Lower leg skin (tissue), 4 donors: ENCODE results near the gene DMAP1. TPM values are rescaled to one million over a fixed set of nuclear protein-coding genes. Genes with fewer than 3 reads are reported as not detected.

Source experiments
- DNase-seq, 2 donors: peaks; one replicate each; pipeline ENCODE4 v3.0.0-alpha.2; 2019; ENCODE audit warnings: low spot score in 2 of 2
- H3K4me3 ChIP-seq: fragments of 200-600 bp; sonication (generic); 2 replicates; pipeline ENCODE4 v1.5.1; 2017; ENCODE audit warnings: mild to moderate bottlenecking, low read depth; ENCODE audit not compliant: poor library complexity, severe bottlenecking
- POLR2A ChIP-seq, 2 donors: fragments of 450-650 bp; IDR thresholded peaks; one replicate each; pipeline ENCODE4 v1.6.1; 2016 to 2017; ENCODE audit warnings: antibody characterized with exemption in 2 of 2, mild to moderate bottlenecking in 1 of 2, moderate library complexity in 1 of 2
- WGBS, 2 donors: methylation state at CpG; one replicate each; pipeline ENCODE4 v1.1.5; 2018; 5-methylcytosine and 5-hydroxymethylcytosine counted together
- intact Hi-C: fragments of 100-400 bp; cut with DNase I; formaldehyde crosslinking; loops from one replicate; pipeline ENCODE4 v1.15.0; 2023; ENCODE audit warnings: low total_unique reads
- total RNA-seq, 4 donors: library from RNA; depleted of rRNA; stranded (reverse); fragments of >200 nt; gene quantifications; one replicate each; pipeline ENCODE4 v1.1.0, GENCODE V29; 2016
- TF ChIP-seq, protein P1 (sequence below), 3 donors: fragments of 450-650 bp; IDR thresholded peaks; one replicate each; pipeline ENCODE4 v1.5.1; 2016; ENCODE audit warnings: antibody characterized with exemption in 3 of 3, mild to moderate bottlenecking in 3 of 3, moderate library complexity in 2 of 3

The DMAP1 gene
- total RNA-seq, 4 donors from 2014 or later = 37.1 to 46.9 (median 39.8) TPM

DNA sequence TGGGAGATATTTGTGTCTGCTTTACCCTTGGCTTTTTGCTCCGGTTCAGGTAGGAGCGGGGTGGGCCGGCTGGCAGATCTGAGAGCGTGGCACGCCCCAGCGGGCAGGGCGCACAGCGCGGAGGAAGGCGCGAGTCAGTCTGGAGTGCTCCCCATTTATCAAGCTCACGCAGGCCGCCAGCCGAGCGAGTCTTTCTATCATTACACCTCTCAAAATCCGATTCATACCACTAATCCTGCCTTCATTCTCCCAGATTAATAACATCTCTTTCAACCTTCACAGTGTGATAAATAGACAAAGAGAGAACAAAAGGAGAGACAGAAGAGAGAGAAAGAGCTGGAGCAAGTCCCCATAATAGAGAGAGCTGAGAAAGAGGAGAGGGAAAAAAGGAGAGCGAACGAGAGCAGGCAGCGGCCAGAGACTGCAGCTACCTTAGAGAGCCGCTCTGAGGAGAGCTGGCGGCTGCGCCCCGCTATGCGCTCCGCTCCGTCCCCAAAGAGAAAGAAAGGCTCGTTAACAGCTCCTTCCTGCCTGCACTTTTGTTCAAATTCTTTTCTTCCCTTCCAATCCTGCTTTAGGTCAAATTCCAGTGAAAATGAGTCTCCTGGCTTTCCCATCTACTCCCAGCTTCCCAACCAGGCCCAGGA, 48.0 kb downstream of the DMAP1 start:
- 53 to 78% methylated on average over 27 of the region's 27 CpGs for WGBS, 2 donors
- TF ChIP-seq, protein P1, sequence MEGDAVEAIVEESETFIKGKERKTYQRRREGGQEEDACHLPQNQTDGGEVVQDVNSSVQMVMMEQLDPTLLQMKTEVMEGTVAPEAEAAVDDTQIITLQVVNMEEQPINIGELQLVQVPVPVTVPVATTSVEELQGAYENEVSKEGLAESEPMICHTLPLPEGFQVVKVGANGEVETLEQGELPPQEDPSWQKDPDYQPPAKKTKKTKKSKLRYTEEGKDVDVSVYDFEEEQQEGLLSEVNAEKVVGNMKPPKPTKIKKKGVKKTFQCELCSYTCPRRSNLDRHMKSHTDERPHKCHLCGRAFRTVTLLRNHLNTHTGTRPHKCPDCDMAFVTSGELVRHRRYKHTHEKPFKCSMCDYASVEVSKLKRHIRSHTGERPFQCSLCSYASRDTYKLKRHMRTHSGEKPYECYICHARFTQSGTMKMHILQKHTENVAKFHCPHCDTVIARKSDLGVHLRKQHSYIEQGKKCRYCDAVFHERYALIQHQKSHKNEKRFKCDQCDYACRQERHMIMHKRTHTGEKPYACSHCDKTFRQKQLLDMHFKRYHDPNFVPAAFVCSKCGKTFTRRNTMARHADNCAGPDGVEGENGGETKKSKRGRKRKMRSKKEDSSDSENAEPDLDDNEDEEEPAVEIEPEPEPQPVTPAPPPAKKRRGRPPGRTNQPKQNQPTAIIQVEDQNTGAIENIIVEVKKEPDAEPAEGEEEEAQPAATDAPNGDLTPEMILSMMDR (IDR thresholded peaks at IDR 0.05) = no peak
- intact Hi-C loops = no loop called here
- DNase-seq = no peak
- H3K4me3 ChIP-seq = no peak overlapping the region

GRCh38 chr1:44261962-44262361, 48.7 kb downstream of the DMAP1 start:
- intact Hi-C loops = no loop called here
- no peak for DNase-seq
- no peak overlapping the region for H3K4me3 ChIP-seq
- 47 to 70% methylated on average over 5 of the region's 5 CpGs for WGBS, 2 donors
- TF ChIP-seq, protein P1 (IDR thresholded peaks at IDR 0.05) = no peak
- TF ChIP-seq POLR2A (IDR thresholded peaks at IDR 0.05) = no peak

GRCh38 chr1:44262414-44262813, 49.1 kb downstream of the DMAP1 start:
- no peak for DNase-seq
- intact Hi-C loops = no loop called here
- TF ChIP-seq POLR2A (IDR thresholded peaks at IDR 0.05) = no peak
- TF ChIP-seq, protein P1 (IDR thresholded peaks at IDR 0.05) = no peak
- no peak overlapping the region for H3K4me3 ChIP-seq
- WGBS, 2 donors = 76 to 90% methylated on average over 6 of the region's 6 CpGs

- intact Hi-C loops = no loop called here
- TF ChIP-seq, protein P1 (IDR thresholded peaks at IDR 0.05) = no peak
- TF ChIP-seq POLR2A (IDR thresholded peaks at IDR 0.05) = no peak
- 87 to 97% methylated on average over 4 of the region's 4 CpGs for WGBS, 2 donors
These were observed 49.7 kb downstream of the DMAP1 start for GRCh38 chr1:44262816-44263567.

GRCh38 chr1:44263568-44264450, 50.5 kb downstream of the DMAP1 start:
- no peak overlapping the region for H3K4me3 ChIP-seq
- intact Hi-C loops = no loop called here
- TF ChIP-seq, protein P1 (IDR thresholded peaks at IDR 0.05) = no peak
- no peak for TF ChIP-seq POLR2A (IDR thresholded peaks at IDR 0.05)
- no peak for DNase-seq
- WGBS, 2 donors = 86 to 89% methylated on average over 9 of the region's 9 CpGs

More at GRCh38 chr1:44262816-44263567, 49.7 kb downstream of the DMAP1 start:
- no peak overlapping the region for H3K4me3 ChIP-seq
- DNase-seq = no peak
